HG03558 (cell line): ENCODE measurements around the gene UCP2.

Experiments used
- ATAC-seq: cut with Tn5 transposase; IDR thresholded peaks from one replicate; pipeline ENCODE4 v1.9.1; 2021; ENCODE audit warnings: moderate number of reproducible peaks; ENCODE audit not compliant: unreplicated experiment; ENCODE audit errors: extremely low read depth

Gene UCP2, protein sequence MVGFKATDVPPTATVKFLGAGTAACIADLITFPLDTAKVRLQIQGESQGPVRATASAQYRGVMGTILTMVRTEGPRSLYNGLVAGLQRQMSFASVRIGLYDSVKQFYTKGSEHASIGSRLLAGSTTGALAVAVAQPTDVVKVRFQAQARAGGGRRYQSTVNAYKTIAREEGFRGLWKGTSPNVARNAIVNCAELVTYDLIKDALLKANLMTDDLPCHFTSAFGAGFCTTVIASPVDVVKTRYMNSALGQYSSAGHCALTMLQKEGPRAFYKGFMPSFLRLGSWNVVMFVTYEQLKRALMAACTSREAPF

DNA sequence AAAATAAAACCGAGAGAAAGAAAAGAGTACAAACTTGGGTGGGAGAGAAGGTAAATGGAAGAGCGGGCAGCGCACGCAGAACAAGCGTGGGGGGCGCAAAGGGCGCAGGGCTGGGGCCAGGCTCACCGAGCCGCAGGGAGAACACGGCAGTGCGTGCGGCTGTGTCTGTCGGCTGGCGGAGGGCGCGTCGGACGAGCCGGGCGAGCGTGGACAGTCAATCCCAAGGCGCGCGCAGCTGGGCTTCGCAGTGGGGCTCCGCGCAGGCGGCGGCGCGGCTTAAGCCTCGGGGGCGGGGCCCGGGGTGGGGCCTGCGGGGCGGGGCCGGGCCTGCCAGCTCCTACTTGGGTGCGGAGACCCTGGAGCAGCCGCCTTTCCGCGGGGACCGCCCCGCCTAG is at the start of gene UCP2:
Gene UCP2 (minus strand): TSS at position 249 of the 395 bp plus-strand sequence. CDS start 4,465 bp downstream, outside the sequence.
- ATAC-seq: no peak

DNA sequence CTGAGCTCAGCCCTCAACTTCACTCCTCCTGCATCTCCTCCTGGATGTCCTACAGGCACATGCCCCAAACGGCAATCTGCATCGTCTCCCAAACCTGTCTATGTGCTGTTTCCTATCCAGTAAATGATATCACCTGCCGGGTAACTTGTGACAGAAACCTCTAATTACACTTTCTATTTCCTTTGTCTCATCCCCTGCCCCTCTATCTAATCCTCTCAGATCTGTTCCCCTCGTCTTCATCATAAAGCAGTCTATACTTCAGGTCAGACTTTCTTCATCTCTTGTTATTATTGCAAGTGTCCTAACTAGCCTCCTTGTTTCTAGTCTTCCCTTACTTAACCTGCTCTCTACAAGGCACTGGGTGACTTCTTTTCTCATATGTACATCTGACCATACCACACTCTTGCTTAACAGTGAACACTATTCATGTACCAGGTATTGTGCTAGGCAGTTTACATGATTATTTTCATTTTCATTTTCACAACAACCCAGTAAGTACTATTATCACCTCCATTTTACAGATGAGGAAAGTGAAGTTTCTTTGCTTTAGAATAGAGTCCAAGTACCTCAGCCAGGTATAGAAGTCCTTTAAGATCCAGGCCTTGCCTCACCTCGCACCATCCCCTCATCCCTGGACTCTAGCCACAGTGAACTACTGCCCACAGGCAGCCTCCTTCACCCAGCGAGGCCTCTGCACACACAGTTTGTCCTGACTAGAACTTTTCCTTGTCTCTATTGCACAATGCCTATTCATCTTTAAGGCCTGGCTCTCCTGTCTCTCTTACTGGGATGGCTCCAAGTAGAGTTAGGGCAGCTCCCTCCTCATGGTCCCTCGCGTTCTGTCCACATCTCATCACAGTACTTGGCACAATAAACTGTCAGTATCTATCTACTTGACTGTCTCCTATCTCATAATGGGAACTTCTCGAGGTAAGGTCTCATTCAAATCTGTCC is 48.4 kb upstream of the UCP2 start:
- ATAC-seq: no peak

DNA sequence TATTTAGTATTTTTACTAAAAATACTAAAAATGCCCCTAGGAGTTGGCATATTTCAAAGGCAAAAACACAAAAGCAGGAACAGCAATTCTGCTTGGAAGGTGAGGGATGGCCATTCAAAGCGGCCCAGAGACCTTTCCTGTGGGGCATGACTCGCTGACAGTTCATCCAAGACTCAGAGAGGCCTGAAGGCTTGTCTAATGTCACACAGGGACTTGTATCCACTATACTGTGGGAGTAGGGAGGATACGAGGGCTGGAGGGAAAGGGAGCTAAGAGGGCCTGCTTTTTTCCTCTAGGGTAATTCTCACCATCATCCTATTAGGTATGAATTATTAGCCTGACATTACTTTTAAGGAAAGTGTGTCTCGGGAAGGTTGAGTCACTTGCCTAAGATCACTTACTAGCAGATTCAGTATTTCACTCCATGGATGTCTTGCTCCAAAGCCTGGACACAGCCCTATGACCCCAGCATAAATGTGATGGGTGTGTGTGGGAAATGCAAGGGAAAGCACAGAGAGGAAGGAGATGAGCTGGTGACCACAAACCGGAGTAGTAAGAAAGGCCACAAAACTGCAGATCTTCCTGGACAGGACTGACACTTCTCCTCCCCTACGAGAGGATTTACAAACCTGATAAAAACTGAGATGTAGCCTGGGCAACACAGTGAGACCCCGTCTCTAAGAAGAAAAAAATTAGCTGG is 43.0 kb upstream of the UCP2 start:
- no peak for ATAC-seq

DNA sequence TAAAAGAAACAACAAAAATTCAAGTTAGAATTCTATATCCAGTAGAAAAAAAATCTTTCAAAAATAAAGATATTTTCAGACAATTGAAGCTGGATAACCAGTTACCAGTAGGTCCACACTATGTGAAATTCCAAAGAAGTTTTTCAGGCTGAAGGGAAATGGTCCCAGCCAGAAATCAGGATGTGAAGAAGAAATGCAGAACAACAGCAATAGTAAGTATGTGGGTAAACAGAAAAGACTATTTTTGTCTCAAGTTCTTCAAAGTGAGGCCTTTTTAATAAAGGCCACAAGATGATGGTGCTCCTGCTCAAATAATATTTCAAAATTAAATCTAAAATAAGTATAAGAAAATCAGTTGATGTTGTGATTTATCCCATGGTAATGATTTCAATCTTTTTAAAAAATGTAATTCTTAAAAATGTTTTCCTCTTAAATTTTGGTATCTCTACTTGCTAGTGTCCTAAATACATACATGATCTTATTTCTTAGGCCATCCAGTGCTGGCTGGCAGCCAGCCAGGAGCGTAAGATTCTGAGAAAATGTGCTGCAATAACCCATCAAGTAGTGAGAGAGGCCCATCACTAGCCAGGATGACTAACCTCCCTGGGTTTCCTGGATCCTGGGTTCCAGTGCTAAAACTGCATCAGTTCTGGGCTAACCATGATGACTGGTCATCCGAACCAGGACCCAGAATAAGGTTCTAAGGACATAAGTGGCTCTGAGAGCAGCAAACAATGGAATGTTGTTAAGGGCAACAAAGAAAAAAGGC is 41.8 kb upstream of the UCP2 start:
- ATAC-seq: no peak

DNA sequence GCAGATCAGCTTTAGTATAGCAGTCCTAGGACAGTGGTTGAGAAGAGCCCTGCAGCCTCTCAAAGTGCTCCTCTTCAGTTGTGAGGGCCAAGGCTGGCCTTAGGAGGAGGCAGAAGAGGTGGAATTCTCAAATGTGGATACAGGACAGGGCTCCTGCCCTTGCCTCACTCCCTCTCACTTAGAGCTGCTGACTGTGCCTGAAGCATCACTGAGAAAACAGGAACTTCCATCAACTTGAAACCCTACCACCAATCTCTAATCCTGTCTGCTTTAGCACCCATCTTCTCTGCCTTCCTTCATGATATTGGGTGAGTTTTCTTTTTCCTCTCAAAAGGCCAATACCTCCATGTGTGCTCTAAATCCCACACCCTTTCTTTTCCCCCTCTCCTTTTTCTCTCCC is 40.6 kb upstream of the UCP2 start:
- no peak for ATAC-seq

DNA sequence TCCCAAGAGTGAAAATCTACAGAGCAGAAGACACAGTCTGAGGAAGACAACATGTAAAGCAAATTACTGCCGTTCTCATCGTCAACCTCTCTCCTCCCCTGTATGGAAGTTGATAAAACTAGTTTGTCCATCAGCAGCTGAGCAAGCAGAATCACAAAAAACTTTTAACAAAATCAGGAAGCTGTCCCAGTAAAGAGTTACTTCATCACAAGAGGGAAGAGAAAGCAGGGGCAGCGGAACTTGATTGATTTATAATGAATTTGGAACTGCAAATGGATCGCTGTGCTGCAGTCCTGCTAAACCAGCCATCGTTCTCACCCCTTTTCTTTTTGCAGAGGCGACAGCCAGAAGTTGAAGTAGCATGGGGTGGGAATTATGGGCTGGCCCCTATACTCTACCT is 39.9 kb upstream of the UCP2 start:
- no peak for ATAC-seq

DNA sequence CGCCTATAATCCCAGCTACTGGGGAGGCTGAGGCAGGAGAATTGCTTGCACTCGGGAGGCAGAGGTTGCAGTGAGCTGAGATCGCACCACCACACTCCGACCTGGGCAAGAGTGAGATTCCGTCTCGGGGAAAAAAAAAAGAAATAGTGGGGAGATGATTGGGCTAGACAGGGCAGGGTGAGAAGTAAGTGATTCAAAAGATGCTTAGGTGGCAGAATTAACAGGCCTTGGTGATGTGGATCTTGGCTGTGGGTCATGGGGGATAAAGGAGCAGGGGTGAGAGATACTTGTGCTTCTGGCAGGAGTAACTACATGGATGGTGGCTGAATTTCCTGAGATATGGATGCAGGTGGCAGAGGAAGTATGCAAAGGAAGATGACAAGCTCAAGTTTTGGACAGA is 39.4 kb upstream of the UCP2 start:
- no peak for ATAC-seq

DNA sequence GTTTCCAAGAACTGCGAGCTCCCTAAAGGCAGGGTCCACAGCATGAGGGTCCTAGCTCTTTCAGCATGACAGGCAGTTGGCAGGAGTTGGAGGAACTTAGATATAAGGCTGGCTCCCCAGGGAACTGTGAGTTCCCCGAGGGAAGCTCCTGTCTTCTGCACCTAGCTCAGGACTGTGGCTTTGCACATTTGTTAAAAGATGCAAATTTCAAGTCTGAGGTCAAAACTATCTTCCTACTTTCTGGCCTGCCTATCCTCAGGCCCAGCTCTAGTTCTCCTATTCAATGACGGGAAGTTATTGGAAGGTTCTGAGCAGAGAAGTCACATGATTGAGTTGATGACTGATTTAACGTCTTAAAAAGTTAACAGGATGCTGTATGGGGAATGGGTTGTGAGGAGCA is 37.9 kb upstream of the UCP2 start:
- no peak for ATAC-seq

DNA sequence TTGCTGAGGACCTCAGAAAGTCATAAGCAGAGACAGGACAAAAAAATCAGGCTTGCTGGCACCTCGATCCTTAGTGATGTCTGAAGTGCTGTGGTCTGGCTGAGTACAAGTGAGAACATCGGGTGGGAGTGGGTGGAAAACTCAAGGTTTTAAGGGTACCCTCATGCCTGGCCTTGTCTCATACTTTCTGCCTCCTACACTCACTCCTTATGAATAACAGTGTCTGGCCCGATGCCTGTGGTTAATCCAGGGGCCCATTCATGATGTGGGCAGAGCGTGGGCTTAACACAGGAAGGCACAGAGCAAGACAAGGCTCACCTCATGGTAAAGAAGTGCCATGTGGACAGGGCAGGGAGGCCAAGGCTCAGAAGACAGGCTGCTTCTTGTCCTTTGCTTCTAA is 37.2 kb upstream of the UCP2 start:
- no peak for ATAC-seq

DNA sequence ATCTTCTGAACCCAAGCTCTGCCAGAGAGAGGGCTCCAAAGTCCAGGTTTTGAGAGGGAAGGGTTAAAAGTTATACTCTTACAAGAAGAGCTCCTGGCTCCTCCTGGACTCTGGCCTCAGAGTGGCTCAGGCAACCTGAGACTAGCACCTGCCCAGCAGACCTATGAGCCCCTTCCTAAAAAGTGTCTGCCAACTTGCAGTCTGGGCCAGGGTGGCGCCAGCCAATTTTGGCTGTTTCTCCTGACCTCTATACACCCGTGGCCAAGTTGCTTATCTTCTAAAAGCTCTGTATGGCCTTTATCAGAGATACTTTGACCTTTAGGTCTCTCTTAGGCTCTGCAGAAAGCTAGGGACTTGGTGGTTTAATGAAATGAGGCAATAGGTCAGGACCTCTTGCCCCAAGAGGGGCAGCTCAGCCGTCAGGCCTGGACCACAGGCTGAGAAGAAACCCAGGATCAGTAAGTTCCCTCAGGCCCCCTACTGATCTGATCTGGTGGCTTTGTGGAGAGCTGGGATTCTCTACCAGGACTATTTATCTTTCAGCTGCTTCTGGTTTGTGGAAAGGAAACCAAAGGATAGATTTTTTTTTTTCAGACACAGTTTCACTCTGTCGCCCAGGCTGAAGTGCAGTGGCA is 36.6 kb upstream of the UCP2 start:
- ATAC-seq: no peak

DNA sequence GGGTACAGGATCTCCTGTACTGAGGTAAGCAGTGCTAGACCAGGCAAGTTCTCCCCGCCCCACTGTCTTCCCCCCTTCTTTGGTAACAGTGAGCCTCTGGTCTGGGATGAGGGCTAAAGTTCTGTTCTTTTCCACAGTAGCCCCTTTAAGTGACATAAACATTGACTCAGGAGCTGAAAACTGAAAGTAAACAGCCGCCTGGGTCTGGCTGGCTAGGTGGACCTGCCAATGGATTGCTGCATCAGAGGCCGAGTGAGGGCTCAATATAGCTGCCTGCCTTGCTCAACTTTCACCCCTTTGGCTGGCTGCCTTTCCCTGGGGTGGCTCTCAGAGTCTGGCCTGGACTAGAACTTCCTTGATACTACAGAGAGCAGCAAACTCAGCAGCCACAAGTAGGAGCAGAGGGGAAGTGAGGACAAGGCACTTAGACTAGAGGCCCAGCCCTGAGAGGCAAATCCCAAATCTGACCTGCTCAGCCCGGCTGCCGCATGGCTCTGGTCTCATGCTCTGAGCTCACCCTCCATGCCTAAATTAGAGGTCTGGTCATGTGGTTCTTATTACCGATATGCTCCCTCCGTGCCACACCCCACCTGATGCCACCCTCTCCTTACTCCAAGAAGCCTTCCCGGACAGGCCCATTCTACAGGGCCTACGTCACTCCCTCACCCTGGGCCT is 35.8 kb upstream of the UCP2 start:
- no peak for ATAC-seq

DNA sequence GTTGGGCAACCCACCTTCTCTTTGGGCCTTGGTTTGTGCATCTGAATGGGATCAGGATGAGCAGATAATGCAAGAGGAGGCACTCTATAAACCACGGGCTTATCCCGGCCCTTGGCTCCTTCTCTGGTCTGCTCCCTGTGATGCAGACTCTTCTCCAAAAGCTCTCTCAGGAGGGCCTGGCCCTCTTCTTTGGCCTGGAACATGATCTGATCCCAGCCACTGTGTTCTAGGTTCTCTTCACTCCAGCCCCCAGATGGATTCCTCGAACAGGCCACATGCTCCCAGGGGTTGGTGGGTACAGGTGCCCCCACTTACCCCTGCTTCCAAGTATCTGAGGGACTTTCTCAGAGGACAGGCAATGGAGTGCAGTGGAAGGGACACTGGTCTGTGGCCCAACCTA is 35.0 kb upstream of the UCP2 start:
- ATAC-seq: no peak

DNA sequence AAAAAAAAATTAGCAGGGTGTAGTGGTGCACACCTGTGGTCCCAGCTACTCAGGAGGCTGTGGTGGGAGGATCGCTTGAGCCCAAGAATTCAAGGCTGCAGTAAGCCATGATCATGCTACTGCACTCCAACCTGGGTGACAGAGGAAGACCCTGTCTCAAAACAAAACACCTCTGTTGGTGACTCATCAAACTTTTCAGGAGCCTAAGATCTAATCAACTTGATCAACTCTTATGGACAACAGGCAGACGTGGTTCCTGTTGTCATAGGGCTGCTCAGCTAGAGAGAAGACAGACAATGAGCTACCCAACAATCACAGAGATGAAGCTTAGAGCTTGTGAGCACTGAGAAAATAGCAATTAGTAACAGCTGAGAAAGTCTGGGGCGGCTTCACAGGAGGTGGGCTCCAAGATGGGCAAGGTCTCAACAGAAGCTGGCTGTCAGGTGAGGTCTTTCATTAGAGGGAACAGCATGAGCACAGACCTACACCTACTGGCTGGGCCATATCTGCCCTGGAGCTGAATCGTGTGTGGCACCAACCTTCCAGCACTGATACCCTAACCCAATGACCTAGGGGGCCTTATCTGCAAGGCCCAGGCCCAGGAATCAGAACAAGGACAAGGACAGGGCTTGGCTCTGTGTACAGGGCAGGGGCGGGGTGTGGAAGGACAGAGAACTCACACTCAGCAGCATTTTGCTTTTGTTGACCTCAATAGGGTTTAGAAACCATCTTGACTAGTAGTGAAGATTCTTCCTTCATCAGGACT is 33.5 kb upstream of the UCP2 start:
- ATAC-seq: no peak

DNA sequence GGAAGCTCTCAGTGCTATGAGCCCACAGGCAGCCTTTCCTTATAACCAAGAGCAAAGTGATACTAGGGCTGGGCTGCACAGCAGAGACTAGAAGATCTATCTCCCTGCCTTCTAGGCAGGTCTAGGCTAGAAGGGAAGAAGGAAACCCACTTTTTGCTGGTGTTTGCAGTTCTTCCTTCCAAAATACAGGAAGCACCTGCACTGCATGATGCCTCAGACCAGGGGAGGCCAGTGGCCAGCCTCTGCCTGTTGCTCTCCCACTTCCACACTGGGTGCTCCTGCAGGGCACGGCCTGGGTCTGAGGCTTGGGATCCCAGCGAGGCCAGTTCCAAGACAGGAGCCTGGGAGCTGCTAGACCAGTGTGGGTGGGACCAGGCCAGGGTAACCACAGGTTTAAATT is 32.2 kb upstream of the UCP2 start:
- no peak for ATAC-seq

DNA sequence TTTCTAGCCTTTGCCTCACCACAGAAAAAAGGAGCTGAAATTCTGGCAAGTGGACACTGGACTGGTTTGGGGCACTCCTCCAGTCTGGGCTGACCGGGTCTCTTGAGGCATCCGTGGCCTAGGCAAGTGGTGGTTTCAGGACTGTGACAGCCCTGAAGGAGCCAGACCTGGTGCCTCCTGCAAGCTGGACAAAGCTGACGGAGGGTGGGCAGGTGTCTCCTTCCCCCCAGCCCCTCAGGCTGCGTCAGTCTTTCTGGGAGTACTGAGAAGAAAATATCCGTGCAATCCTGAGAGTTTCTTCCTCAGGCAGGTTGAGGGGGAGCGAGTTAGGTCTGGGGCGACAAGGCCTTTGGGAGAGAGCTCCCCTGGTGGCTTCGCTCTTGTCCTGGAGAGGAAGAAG is 30.5 kb upstream of the UCP2 start:
- ATAC-seq: no peak

DNA sequence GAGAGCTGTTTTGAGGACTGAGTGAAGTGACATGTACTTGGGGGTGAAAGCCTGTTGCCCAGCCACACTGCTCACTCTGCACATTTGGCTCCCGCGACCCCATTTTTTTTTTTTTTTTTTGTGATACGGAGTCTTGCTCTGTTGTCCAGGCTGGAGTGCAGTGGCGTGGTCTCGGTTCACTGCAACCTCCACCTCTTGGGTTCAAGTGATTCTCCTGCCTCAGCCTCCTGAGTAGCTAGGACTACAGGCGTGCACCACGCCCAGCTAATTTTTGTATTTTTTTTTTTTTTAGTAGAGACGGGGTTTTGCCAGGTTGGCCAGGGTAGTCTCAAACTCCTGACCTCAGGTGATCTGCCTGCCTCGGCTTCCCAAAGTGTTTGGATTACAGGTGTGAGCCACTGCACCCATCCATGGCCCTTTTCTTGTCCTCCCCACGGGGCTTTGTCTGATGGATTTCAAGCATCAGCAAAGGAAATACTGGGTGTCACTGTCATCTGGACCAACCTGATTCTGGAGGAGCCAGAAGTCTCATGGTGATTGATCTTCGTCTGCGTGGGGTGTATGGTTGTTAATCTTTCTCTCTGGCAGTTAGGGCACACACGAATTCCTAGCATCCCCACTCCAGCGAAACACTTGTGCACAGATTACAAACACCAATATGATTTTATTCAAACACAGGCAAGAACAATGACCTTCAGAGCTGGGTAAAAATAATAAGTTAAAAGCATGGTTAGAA is 29.6 kb upstream of the UCP2 start:
- ATAC-seq: no peak

DNA sequence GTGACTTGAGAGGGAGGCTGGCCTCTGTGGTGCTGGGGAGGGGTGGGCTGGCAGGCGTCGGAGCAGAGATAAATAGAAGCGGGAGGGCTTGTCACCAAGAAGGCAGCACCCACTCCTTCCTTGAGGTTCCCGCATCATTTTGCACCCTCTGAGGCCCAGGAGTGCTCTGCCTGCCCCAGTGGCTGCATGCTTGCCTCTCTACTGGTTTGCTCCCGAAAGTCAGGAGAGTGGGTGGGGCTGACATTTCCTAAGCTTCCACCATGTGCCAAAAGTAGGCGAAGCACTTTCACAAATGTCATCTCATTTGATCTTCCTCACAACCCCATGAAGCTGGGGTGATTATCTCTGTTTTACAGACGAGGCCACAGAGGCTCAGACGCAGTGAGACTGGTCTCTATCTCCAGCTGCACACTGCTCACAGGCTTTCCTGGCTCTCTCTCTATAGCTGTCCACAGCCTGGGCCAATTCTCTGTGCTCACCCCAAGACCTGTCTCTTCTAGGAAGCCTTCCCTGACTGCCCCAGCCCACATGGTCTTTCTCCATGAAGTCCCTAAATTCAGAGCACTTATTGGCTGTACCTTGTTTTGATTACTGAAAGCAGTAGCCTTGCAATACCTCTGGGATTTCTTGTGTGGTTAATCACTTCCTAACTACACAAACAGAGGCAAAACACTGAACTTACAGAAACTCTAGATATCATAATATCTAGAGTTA is 28.9 kb upstream of the UCP2 start:
- peak; percentile 61 for ATAC-seq
